ENCODE measurements around the gene ACOXL.

Gene ACOXL

DNA sequence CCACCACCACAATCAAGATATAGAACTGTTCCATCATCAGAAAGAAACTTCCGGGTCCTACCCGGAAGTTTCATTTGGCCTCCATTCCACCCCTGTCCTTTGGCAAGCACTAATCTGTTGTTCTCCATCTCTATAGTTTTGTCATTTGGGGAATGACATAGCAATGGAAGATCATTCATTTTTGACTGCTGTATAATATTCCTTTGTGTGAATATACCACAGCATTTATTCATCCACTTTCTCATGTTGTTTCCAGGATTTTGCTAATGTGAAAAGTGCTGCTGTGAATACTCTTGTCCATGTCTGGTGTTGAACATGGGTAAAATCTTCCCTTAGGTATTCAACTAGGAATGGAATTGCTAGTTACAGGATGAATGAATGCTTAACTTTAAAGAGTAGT is 53.1 kb downstream of the ACOXL start:
- Histone ChIP-seq H2AFZ (ENCODE audit: low read depth, low read length, severe bottlenecking) (no peak overlapping the region), H3K4me2 (ENCODE audit: low read depth, low read length, poor library complexity, severe bottlenecking) (no peak overlapping the region), H3K36me3 (ENCODE audit: low read length) (no peaks in the 10 kb centered on the region), H3K79me2 (ENCODE audit: insufficient read depth, low read length) (no peaks in the 10 kb centered on the region), H4K20me1 (ENCODE audit: low read depth, low read length) (no peaks in the 10 kb centered on the region), H3F3A (ENCODE audit: insufficient read depth) (no peaks in the 10 kb centered on the region), H3K4me3 (ENCODE audit: insufficient read depth, low read length, poor library complexity, severe bottlenecking) (no peak overlapping the region), H3K27ac (ENCODE audit: low read depth, low read length) (no peak overlapping the region), H3K27me3 (ENCODE audit: low read length) (no peaks in the 10 kb centered on the region), H3K9ac (ENCODE audit: low read length) (no peak overlapping the region), H3K9me2 (replicated peaks; ENCODE audit: insufficient read depth, low read length) (no peaks in the 10 kb centered on the region), H3K9me3 (ENCODE audit: insufficient read depth, low read length) (no peaks in the 10 kb centered on the region)
- TF ChIP-seq CTCF (IDR thresholded peaks at IDR 0.05; ENCODE audit: insufficient read depth, low read length, poor library complexity, severe bottlenecking) (no peak), EZH2phosphoT487 (conservative IDR thresholded peaks at IDR 0.05; ENCODE audit: low read length) (no peak)

DNA sequence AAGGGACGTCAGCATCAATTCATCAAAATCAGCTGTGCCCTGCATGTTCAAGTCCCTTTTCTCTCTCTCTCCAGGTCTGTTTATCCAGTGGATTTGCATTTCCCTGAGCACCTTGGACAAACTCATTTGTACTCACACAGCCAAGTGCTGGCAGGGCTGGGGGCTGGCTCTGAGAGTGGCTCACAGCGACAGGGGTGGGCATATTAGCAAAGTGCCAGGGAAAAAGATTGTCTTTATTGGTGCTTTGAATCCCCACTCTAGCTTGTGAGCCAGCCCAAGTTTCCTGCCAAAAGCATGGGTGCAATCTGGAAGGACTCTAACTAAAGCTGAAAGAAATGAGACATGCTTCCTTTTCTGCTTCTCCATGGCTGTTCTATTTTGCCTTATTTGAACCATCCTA is 56.6 kb downstream of the ACOXL start:
- Histone ChIP-seq H3K27ac (ENCODE audit: low read depth, low read length) (no peak overlapping the region), H3K36me3 (ENCODE audit: low read length) (no peaks in the 10 kb centered on the region), H3K79me2 (ENCODE audit: insufficient read depth, low read length) (no peaks in the 10 kb centered on the region), H2AFZ (ENCODE audit: low read depth, low read length, severe bottlenecking) (no peak overlapping the region), H4K20me1 (ENCODE audit: low read depth, low read length) (no peaks in the 10 kb centered on the region), H3K4me2 (ENCODE audit: low read depth, low read length, poor library complexity, severe bottlenecking) (no peak overlapping the region), H3K9me3 (ENCODE audit: insufficient read depth, low read length) (no peaks in the 10 kb centered on the region), H3K4me3 (ENCODE audit: insufficient read depth, low read length, poor library complexity, severe bottlenecking) (no peak overlapping the region), H3F3A (ENCODE audit: insufficient read depth) (no peaks in the 10 kb centered on the region), H3K9ac (ENCODE audit: low read length) (no peak overlapping the region), H3K9me2 (replicated peaks; ENCODE audit: insufficient read depth, low read length) (no peaks in the 10 kb centered on the region), H3K27me3 (ENCODE audit: low read length) (no peaks in the 10 kb centered on the region)
- no peak for TF ChIP-seq EZH2phosphoT487 (conservative IDR thresholded peaks at IDR 0.05; ENCODE audit: low read length)
- no peak for TF ChIP-seq CTCF (IDR thresholded peaks at IDR 0.05; ENCODE audit: insufficient read depth, low read length, poor library complexity, severe bottlenecking)

- no peaks in the 10 kb centered on the region for H3K9me3 ChIP-seq (ENCODE audit: insufficient read depth, low read length)
- H3F3A ChIP-seq (ENCODE audit: insufficient read depth), result no peaks in the 10 kb centered on the region
- H3K9ac ChIP-seq (ENCODE audit: low read length), result no peak overlapping the region
- no peaks in the 10 kb centered on the region for H3K9me2 ChIP-seq (replicated peaks; ENCODE audit: insufficient read depth, low read length)
- H3K27ac ChIP-seq (ENCODE audit: low read depth, low read length), result no peak overlapping the region
- no peaks in the 10 kb centered on the region for H3K79me2 ChIP-seq (ENCODE audit: insufficient read depth, low read length)
- H3K4me3 ChIP-seq (ENCODE audit: insufficient read depth, low read length, poor library complexity, severe bottlenecking), result no peak overlapping the region
- H2AFZ ChIP-seq (ENCODE audit: low read depth, low read length, severe bottlenecking), result no peak overlapping the region
- TF ChIP-seq EZH2phosphoT487 (conservative IDR thresholded peaks at IDR 0.05; ENCODE audit: low read length) (no peak), CTCF (IDR thresholded peaks at IDR 0.05; ENCODE audit: insufficient read depth, low read length, poor library complexity, severe bottlenecking) (no peak)
- H3K27me3 ChIP-seq (ENCODE audit: low read length), result no peaks in the 10 kb centered on the region
- H4K20me1 ChIP-seq (ENCODE audit: low read depth, low read length), result no peaks in the 10 kb centered on the region
- H3K4me2 ChIP-seq (ENCODE audit: low read depth, low read length, poor library complexity, severe bottlenecking), result no peak overlapping the region
- no peaks in the 10 kb centered on the region for H3K36me3 ChIP-seq (ENCODE audit: low read length)
These were observed 57.3 kb downstream of the ACOXL start for GRCh38 chr2:110789706-110790105.

DNA sequence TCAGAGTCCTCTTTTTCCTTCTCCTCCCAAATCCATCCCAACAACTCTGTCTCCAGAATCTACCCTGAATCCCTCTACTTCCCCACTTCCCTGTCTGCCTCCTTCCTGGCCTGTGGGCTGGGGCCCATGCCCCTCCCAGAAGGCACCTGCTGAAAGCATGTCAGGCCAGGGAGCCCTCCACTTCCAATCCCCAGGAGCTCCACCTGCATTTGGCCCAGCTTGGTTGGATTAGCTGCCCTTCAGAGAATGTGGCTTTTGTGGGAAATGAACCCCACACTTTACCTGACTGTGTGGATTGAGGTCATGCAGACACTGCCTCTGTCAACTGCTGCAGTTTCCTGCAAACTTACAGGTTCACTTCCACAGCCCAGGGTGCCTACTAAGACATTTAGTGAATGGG is 58.5 kb downstream of the ACOXL start:
- Histone ChIP-seq H3K9me3 (ENCODE audit: insufficient read depth, low read length) (no peaks in the 10 kb centered on the region), H3K9ac (ENCODE audit: low read length) (no peak overlapping the region), H3F3A (ENCODE audit: insufficient read depth) (no peaks in the 10 kb centered on the region), H4K20me1 (ENCODE audit: low read depth, low read length) (no peaks in the 10 kb centered on the region), H3K27me3 (ENCODE audit: low read length) (no peaks in the 10 kb centered on the region), H3K36me3 (ENCODE audit: low read length) (no peaks in the 10 kb centered on the region), H2AFZ (ENCODE audit: low read depth, low read length, severe bottlenecking) (no peak overlapping the region), H3K4me2 (ENCODE audit: low read depth, low read length, poor library complexity, severe bottlenecking) (no peak overlapping the region), H3K79me2 (ENCODE audit: insufficient read depth, low read length) (no peaks in the 10 kb centered on the region), H3K9me2 (replicated peaks; ENCODE audit: insufficient read depth, low read length) (no peaks in the 10 kb centered on the region), H3K4me3 (ENCODE audit: insufficient read depth, low read length, poor library complexity, severe bottlenecking) (no peak overlapping the region), H3K27ac (ENCODE audit: low read depth, low read length) (no peak overlapping the region)
- TF ChIP-seq CTCF (IDR thresholded peaks at IDR 0.05; ENCODE audit: insufficient read depth, low read length, poor library complexity, severe bottlenecking) (no peak), EZH2phosphoT487 (conservative IDR thresholded peaks at IDR 0.05; ENCODE audit: low read length) (no peak)
